HG03378 (cell line): ENCODE measurements around the gene EDN2.

Source experiments
- ATAC-seq: cut with Tn5 transposase; IDR thresholded peaks from one replicate; pipeline ENCODE4 v1.9.1; 2021; ENCODE audit warnings: mild to moderate bottlenecking, moderate library complexity; ENCODE audit not compliant: unreplicated experiment

EDN2 gene

DNA sequence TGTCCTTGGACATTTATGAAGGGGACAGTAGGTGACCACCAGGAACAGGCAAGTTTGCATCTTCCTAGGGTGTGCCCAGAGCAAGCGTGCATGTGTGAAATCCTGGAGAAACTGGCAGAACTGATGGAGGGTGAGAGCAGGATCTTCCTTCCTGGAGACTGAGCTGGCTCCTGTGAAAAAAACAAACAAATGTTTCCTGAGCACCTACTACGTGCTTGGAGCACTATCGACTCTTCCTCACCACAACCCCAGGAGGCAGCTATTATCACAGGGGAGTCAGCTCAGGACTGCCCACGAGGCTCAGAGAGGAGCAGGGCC, 1.5 kb upstream of the EDN2 start:
- ATAC-seq, result no peak

DNA sequence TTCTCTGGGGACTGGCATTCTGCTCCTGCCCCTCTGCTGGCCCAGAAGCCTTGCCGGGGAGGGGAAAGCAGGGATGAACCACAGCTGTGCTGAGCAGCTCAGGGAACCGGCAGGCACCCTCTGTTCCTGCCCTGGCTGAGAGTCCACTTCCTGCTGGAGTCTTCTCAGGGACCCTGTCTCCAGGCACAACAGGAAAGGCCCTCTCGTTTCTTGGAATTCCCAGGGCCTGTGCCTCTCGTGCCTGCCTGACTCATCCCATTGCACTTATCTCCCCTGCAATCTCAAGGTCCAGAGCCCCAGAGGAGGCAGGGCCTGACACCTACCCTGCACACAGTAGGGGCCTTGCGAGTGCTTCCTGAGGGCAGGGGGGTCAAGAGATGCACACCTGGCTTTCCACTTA, 1.1 kb upstream of the EDN2 start:
- ATAC-seq, result no peak

DNA sequence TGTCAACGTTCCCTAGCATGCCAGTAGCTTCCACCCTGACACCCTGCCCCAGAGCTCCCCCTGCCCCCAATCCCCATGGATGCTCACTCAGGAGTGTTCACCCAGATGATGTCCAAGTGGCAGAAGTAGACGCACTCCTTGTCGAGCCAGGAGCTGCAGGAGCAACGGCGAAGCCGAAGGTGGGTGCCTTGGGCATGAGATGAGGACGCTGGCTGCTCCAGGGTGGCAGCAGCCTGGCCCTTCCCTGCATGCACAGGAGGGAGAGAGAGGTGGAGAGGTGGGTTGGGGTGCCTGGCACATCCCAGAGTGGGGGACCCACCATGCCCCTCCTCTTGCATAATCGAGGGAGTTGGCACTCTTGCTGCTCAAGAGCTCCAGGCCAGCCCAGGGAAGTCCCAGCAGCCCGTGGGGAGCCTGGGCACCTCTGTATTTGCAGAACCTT, 502 bp downstream of the EDN2 start:
- no peak for ATAC-seq

DNA sequence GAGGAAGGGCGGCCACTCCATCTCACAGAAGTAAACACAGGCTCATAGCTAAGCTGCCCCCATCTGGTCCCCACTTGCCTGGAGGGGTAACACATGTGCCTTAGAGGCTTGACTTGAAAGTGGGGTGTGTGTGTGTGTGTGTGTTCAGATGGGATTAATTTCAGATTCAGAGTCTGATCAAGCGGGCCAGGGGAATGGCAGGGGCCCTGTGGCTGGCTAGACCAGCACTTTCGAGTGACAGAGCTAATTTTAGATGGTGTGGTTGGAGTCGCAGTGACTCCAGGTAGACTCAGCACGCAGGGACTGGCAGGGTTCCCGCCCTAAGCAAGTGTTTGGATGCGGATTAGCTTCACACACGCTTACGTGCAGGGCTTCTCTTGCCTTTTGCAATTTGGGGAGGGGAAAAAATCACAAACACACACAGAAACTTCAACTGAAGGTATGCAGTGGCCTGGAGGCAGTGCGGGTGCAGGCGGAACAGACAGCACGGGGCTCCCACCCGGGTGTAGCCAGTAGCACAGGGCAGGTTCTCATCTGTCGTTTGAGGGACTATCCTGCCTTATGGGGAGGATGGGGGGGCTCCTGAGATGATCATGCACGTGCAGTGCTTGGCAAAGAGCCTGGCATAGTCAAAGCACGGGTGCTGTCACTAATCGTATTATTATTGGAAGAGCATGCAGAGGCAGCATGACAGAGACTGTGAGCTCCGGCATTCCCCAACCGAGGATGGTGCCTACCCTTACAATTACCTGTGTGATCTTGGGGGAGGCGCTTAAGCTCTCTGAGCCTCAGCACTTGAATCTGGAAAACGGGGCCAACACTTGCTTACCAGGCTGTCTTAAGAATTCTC, 1.3 kb downstream of the EDN2 start:
- no peak for ATAC-seq

DNA sequence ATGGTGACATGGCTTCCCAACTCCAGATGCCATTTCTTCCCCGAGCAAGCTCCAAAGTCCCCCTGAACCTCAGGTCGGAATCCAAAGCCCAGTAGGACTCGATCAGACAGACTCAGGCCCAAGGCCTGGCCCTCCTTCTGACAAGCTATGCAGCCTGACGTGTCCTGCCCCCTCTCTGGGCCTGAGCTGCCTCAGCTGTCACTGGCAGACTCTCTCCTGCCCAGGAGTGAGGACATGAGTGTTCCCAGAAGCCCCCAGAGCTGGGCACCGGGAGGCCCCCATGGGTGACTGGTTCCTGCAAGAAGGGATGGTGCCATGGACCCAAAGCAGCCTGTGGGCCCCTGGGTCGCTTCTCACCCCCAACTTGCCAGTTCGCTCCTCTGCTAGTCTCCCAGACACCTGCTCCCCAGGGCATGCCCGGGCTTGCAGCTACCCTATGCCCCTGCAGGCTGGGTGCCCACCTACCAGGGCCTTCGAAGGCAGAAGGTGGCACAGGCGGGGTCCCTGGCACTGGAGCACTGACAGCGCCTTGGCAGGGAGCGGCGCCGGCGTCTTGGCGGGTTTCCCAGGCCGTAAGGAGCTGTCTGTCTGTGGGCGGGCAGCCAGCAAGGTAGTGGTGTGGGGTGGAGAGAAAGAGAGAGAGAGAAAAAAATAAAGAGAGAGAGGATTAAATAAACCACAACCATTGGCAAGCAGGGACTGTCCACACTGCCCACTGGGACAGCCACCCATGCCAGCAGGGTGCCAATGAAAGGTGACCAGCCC, 2.3 kb downstream of the EDN2 start:
- no peak for ATAC-seq

DNA sequence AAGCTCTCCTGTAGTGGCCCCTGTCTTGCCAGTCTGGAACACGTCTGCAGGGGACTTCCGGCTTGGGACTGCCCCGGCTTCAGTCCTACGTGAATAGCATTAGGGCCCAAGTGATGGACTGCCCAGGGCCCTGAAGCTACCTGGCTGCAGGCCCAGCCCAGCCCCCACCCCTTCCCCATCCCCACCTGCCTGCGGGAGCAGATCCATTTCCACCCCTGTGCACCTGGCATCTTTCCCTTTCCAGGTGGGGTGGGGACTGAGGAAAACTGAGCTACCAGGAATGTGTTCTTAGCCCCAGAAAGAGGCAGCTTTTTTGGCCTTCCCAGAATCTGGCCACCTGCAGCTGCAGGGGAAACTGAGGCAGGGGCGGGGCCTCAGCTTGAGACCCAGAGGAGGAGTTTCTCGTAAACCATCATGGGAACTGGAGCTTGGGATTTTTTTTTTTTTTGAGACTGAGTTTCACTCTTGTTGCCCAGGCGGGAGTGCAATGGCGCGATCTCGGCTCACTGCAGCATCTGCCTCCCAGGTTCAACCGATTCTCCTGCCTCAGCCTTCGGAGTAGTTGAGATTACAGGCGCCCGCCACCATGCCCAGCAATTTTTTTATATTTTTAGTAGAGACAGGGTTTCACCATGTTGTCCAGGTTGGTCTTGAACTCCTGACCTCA, 3.2 kb downstream of the EDN2 start:
- no peak for ATAC-seq

DNA sequence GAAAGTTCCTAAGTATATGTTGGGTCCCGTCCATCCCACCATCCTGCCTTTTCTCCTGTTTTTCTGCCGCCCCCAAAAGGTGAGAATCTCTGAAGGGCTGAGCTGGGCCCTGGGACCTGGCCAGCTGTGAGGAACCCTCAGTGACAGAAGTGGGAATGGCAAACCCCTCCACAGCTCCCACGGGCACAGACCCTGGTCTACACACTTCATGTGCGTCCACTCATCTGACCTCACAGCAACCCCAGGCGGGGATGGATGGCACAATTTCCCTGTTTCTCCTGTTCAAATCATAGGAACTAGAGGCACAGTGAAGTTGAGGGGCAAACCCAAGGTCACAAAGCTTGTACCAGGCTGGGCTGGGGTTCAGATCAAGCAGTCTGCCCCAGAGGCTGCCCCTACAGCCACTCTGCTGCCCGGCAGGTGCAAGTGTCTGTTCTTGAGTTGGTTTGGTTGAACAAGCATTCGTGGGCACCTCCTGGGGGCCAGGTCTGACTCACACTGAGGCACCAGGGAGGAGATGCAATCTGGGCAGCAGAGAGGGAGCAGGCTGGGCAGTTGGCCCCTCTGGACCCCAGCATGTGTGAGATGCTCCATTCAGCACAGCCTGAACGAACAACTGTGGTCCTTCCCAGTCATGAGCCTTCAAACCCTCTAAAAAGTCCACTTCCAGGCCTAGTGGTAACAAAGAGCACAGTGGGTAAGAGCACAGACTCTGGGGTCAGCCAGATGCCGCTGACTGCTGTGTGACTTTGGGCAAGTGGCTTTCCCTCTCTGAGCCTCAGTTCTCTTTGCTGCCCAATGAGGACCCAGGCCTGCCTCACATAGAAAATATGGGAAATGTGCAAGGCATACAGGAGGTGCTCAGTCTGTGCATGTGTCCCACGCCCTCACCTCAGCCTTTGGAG, 4.0 kb downstream of the EDN2 start:
- no peak for ATAC-seq

DNA sequence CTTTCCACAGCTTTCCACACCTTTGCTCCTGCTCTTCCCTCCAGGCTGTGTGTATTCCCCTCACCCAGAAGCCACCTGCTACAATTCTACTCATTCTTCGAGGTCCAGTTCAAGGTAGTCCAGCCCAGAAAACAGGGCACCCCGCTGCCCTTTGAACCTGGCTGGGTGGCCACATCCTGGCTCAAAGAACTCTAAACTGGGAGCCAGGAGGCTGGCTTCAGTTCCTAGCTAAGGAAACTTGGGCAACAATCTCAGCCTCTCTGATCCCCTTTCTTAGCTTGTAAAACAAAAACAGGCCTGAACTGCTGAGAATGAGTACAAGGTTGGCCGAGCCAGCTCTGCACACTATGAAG, 4.7 kb downstream of the EDN2 start:
- no peak for ATAC-seq

DNA sequence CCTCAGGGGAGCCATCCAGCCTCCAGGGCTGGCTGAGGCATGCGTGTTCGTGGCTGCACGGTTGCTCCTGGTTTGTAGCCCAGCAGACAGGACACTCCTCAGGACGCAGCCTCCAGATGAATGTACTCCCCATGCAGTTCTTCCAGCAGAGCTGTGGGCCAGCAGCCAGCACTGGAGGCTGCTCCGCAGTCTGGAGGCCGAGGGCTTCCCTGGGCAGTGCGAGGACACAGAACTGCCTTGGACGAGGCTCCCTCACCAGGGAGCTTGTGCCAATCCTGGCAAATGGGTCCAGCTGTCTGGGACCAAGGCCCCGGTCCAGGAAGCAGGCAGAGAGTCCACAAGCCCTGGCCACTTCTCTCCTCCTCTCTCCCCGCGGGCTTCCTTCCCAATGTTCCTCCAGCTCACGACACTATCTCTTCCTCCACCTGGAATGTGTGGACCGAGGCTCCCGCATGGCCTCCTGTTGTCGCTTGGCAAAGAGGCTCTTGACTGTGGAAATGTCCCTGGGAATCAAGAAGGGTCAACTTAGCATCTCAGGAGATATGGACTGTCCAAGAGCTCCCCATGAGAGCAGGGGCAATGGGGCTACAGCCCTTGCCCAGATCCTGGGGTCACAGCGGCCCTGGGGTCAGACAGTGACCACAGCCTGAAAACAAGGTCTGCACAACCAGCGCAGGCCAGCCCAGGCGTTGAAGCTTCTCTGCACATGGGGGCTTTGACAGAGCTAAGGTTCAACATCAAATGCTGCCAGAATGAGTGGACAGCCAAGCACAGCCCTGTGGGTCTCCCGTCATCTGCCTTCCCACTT, 5.3 kb downstream of the EDN2 start:
- ATAC-seq, result no peak

DNA sequence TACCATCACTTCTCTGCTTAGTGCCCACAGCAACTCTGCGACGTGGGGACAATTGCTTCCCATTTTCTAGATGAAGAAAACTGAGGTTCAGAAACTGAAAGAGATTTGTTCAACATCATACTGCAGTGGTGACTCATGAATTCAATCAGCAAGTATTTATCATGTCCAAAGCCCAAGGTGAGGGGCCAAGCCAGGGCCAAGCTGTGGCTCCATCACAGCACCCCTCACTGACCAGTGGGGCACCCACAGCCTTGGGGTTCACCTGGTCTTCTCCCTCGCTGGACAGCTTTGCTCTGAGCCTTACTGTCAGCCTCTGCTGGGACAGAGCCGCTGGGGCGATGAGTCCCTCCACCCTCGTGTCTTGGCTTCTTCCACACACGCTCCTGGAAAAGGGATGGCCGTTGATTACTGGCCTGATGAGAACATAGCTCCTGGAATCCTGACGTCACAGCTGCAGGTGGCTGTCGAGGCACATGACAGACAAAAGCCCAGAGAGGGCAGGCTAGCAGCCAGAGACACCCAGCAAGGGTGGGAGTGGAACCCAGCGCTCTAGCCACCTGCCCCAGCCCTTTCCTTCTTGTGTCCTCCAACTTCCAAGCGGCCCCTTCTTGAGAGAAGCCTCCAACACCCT, 6.2 kb downstream of the EDN2 start:
- no peak for ATAC-seq

DNA sequence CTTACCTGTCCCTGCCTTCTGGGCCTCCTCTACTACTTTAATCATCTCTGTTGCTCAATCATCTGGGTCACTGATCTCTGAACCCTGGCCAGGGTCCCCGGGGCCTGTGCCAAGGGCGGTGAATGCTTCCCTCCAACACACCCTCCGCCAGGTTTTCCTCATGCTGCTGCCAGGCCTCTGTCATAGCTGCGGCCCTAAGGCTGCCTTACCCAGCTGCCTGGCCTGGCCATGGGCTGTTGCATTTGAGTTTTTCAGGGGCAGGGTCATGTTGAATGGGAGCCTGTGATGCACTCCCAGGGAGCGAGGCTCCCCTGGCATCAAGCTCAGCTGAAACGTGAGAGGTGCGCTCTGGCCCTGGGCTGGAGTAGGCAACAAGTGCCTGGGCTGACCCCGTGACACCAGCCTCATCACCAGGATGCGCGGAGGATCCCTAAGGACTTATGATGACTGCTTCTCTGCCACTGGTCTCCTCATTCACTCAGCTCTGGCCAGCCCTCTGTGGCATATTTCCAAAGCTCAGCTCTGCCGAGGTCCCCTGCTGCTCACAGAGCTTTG, 7.6 kb downstream of the EDN2 start:
- ATAC-seq, result no peak

DNA sequence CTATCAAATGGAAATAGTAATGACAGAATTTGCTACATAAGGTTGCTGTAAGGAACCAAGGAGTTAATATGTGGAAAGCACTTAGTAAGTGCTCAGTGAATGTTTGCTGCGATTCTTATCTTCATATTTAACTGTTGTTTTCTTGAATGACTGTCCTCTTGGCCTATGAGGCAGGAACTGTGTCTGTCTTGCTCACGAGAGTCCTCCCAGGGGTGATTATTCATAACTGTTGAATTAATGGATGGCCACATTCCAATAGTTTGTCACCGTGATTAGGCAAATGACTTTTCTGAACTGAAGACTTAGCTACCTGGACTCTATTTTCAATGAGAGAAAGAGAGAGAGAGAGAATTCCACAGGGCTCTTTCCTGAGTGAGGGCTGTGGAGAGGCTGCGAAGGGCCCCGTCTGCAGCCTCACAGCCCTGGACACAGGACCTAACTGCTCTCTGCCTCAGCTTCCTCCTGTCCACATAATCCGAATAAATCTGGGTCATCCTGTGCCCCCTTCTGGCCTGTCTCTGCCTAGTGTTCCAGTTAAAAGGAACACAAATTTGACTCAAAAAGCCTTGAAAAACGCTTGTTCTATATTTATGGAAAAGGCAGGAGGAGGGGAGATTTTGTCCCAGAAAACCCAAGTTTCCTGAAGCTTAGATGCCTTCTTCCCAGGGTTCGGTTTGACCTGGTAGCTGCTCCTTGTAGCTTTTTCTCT, 8.5 kb downstream of the EDN2 start:
- no peak for ATAC-seq

DNA sequence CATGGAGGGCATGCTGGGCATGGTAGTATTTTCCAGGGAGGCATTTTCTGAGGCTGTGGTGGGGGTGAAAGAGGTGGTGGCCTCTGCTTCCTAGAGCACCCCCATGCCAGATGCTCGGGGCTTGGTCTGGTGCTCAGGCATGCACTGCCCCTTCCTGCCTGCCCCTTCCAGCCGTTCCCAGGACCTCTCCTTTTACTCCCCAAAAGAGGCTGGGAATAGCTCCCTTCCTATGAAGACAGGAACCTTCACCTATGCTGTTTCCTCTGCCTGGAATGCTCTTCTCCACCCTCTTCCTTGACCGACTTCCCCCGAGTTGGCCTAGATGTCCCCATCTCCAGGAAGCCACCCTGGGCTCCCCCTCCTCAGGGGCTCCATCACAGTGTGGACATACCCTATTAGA, 9.1 kb downstream of the EDN2 start:
- ATAC-seq, result no peak

DNA sequence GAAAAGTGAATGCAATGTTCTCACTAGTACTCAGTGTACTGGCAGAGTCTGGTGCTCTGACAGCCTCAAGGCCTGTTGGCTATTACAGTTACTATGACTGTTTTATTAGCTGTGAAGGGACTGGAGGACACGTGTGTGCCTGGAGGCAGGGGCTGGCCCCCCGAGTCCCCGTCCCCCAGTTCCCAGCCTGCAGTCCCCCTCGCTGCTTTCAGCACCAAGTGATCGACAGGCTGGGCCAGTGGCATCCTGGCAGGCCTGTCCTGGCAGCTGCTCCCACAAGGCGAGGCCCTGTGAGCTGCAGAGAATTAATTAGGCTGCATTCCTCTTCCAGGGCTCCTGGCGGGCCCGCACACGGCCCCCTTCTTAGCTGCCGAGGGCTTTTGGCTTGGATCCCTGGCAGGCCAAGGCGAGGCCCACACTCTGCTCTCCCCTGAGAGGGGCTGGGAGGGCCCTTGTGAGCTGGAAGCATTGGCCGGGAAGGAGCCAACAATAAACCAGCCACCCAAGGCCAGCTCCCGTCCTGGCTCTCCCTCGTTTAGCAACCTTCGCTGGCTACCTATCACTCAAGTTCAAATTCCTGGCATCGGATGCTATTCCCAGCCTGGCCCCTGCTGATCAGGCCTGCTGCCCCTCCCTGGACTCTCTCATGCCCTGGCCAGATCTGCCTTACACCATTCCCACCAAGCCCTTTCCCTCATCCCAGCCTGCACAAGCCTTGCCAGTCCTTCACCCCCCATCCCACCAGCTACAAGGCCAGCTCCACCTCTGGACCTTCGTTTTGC, 9.8 kb downstream of the EDN2 start:
- no peak for ATAC-seq

DNA sequence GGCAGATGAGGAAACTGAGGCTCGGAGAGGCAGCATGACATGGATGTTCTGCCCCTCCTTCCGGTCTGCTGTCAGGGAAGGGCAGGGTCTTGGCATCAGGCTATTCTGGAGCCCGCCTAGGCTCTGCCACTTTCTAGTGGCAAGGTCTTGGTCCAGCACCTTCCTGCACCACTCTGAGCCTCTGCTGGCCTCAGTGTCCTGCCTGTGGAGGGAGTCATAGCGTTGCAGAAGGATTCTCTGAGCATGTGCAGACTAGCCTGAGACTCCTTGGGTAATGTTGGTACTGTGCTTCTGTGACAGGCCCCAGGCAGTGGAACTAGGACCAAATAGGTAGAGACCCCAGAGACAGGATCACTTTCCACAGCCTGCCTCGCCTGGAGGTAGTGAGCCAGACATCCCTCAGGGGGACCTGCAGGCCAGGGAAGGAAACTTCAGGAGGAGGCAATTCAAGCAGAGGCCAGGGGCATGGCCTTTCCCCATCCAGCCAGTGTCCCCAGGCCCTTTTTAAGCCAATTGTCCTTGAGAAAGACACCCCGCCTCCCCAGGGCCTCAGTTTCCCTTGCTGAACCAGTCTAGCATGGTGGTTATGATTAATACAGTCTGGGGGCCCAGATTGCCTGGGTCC, 10.6 kb downstream of the EDN2 start:
- ATAC-seq, result no peak

DNA sequence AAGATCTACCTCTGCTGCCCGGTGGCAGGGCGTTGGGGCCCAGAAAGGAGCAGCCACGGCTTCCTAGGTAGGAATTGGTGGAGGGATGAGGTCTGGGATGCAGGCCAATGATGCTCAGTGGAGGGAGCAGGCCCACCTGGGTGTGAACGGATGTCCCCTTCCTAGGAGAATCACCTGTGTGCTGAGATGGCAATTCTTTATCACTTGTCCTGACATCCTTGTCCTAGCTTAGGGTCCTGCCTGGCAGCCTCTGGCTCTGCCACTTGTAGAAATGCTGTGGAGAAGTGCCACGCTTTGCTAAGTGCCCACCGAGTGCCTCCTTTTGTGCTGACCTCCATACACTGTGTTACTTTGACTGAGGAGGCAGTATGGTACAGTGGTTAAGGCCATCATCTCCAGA, 12.8 kb downstream of the EDN2 start:
- no peak for ATAC-seq

DNA sequence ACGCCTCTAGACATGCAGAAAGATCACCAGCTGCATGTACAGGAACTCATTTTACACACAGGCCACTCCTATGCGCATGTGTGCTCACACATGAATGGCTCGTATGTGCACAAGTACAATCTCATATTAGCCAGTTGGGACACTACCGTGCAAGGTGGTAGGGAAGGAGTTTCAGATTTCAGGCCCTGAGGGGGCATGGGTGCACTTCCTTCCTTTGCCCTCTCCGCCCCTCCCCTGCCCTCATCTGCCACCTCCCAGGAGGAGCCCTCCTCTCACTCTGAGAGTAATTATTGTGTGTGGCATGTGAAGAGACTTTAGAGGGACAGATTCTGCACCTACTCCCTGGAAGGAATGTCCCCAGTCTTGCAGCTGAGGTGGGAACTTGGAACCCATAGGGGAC, 14.8 kb downstream of the EDN2 start:
- no peak for ATAC-seq
